ENCODE results near the gene MRTFB. TPM values are rescaled to one million over a fixed set of nuclear protein-coding genes. Genes with fewer than 3 reads are reported as not detected.
A peak's percentile ranks its signal among the peaks of the same experiment; 100 is the strongest.

The MRTFB gene
- total and polyA plus RNA-seq, 2 experiments from 2014 or later, result 13.9 to 22.2 TPM

DNA sequence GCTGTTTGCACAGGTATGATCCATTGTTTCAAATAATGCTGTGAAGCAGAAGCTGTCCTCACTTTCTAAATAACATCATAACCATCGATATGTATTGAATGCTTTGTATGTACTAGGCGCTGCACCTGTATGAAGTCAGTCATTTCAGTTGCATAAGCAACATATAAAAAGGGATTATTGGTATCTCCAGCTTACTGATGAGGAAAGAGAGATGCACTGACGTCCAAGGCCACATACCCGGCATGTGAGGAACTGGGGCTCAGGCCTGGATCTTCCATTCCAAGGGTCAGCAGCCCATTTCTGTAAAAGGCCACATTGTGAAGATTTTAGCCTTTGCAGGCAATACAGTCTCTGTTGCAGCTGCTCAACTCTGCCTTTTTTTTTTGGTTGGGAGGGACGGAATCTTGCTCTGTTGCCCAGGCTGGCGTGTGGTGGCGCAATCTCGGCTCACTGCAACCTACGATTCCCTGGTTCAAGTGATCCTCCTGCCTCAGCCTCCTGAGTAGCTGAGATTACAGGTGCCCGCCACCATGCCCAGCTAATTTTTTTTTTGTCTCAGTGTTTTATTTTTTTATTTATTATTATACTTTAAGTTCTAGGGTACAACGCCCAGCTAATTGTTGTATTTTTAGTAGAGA, 244.7 kb downstream of the MRTFB start (continued):
- TF ChIP-seq, protein P1, sequence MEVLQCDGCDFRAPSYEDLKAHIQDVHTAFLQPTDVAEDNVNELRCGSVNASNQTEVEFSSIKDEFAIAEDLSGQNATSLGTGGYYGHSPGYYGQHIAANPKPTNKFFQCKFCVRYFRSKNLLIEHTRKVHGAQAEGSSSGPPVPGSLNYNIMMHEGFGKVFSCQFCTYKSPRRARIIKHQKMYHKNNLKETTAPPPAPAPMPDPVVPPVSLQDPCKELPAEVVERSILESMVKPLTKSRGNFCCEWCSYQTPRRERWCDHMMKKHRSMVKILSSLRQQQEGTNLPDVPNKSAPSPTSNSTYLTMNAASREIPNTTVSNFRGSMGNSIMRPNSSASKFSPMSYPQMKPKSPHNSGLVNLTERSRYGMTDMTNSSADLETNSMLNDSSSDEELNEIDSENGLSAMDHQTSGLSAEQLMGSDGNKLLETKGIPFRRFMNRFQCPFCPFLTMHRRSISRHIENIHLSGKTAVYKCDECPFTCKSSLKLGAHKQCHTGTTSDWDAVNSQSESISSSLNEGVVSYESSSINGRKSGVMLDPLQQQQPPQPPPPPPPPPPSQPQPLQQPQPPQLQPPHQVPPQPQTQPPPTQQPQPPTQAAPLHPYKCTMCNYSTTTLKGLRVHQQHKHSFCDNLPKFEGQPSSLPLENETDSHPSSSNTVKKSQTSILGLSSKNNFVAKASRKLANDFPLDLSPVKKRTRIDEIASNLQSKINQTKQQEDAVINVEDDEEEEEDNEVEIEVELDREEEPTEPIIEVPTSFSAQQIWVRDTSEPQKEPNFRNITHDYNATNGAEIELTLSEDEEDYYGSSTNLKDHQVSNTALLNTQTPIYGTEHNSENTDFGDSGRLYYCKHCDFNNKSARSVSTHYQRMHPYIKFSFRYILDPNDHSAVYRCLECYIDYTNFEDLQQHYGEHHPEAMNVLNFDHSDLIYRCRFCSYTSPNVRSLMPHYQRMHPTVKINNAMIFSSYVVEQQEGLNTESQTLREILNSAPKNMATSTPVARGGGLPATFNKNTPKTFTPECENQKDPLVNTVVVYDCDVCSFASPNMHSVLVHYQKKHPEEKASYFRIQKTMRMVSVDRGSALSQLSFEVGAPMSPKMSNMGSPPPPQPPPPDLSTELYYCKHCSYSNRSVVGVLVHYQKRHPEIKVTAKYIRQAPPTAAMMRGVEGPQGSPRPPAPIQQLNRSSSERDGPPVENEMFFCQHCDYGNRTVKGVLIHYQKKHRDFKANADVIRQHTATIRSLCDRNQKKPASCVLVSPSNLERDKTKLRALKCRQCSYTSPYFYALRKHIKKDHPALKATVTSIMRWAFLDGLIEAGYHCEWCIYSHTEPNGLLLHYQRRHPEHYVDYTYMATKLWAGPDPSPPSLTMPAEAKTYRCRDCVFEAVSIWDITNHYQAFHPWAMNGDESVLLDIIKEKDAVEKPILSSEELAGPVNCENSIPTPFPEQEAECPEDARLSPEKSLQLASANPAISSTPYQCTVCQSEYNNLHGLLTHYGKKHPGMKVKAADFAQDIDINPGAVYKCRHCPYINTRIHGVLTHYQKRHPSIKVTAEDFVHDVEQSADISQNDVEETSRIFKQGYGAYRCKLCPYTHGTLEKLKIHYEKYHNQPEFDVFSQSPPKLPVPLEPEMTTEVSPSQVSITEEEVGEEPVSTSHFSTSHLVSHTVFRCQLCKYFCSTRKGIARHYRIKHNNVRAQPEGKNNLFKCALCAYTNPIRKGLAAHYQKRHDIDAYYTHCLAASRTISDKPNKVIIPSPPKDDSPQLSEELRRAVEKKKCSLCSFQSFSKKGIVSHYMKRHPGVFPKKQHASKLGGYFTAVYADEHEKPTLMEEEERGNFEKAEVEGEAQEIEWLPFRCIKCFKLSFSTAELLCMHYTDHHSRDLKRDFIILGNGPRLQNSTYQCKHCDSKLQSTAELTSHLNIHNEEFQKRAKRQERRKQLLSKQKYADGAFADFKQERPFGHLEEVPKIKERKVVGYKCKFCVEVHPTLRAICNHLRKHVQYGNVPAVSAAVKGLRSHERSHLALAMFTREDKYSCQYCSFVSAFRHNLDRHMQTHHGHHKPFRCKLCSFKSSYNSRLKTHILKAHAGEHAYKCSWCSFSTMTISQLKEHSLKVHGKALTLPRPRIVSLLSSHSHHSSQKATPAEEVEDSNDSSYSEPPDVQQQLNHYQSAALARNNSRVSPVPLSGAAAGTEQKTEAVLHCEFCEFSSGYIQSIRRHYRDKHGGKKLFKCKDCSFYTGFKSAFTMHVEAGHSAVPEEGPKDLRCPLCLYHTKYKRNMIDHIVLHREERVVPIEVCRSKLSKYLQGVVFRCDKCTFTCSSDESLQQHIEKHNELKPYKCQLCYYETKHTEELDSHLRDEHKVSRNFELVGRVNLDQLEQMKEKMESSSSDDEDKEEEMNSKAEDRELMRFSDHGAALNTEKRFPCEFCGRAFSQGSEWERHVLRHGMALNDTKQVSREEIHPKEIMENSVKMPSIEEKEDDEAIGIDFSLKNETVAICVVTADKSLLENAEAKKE (CRISPR knock-in tag; IDR thresholded peaks at IDR 0.05), result no peak
- no peak for TF ChIP-seq POLR2AphosphoS5 (IDR thresholded peaks at IDR 0.05; ENCODE audit: low read depth)

MicroRNA genes within 50 kb of the gene (microRNA counts, 767-probe panel; counts per million panel counts)
- microRNA hsa-miR-193b-3p (not detected), microRNA hsa-miR-365a-3p (not detected)

Small RNAs within 50 kb of the gene (microRNA-seq; reads per million reads assigned to microRNA genes)
- gene MIR193B, result 31.9 reads per million, percentile 48 among the genes with 10 or more reads in this experiment
- 1.6 reads per million for gene MIR365A

Small RNAs within 50 kb of the gene (small RNA-seq; reads per million reads assigned to genes)
- 12.5 reads per million, percentile 97 among the genes with 10 or more reads in this experiment for gene MIR193B (ENCODE audit: low replicate concordance)
- gene MIR365A (ENCODE audit: low replicate concordance), result 0.07 reads per million
- gene RF00019 (ENCODE audit: low replicate concordance), result not detected

Other genes with a start within 250 kb of the MRTFB start
- 5.4 and 8.2 TPM in 2 replicates for gene ERCC4, start 151.2 kb upstream of the MRTFB start, total RNA-seq (2014; rRNA removed; shearing (Covaris generic))
- 21.6 and 24.0 TPM in 2 replicates for gene ERCC4, start 151.2 kb upstream of the MRTFB start, polyA plus RNA-seq (2016; fragmentation: Nextera tagmentation; extraction: Ambion mirVana)